Natural killer cell (primary cell): ENCODE measurements around the gene CCN5. TPM values are rescaled to one million over a fixed set of nuclear protein-coding genes. Genes with fewer than 3 reads are reported as not detected.

Experiments used
- ATAC-seq, 3 donors: fragments of 150-1000 bp in 2 of 3; fragments of 200-7000 bp in 1 of 3; cut with Tn5 transposase; 1 replicate in 1 of 3; 2 replicates in 2 of 3; pipeline ENCODE4 v1.10.0; 2021; ENCODE audit warnings: mild to moderate bottlenecking in 2 of 3, moderate library complexity in 2 of 3
- DNase-seq, 2 donors: peaks; one replicate each; pipeline versions ENCODE4 v3.0.0 to v3.0.0-alpha.2; 2013 to 2021; ENCODE audit warnings: mixed read lengths in 1 of 2
- H3K27ac ChIP-seq: one replicate; pipeline ENCODE4 v1.5.1; 2013; ENCODE audit warnings: mild to moderate bottlenecking, low read length
- H3K27me3 ChIP-seq: one replicate; pipeline ENCODE4 v1.6.1; 2013; ENCODE audit warnings: low read length; ENCODE audit not compliant: control insufficient read depth, insufficient read depth
- H3K36me3 ChIP-seq: one replicate; pipeline ENCODE4 v1.6.1; 2013; ENCODE audit warnings: low read length; ENCODE audit not compliant: control insufficient read depth, insufficient read depth
- H3K4me1 ChIP-seq: one replicate; pipeline ENCODE4 v1.6.1; 2013; ENCODE audit warnings: low read length; ENCODE audit not compliant: control insufficient read depth, insufficient read depth
- H3K4me3 ChIP-seq: one replicate; pipeline ENCODE4 v1.5.1; 2013; ENCODE audit warnings: low read length
- H3K9me3 ChIP-seq: one replicate; pipeline ENCODE4 v1.6.1; 2013; ENCODE audit warnings: low read length; ENCODE audit not compliant: control insufficient read depth, insufficient read depth
- H3K27ac Mint-ChIP-seq, 2 donors: one replicate each; pipeline ENCODE4 v1.8.0; 2022; ENCODE audit warnings: mild to moderate bottlenecking in 2 of 2, mixed read lengths in 2 of 2, moderate library complexity in 1 of 2
- H3K27me3 Mint-ChIP-seq, 2 donors: one replicate each; pipeline ENCODE4 v1.8.0; 2022; ENCODE audit warnings: low read depth in 2 of 2, mixed read lengths in 2 of 2
- H3K36me3 Mint-ChIP-seq: one replicate; pipeline ENCODE4 v1.8.0; 2022; ENCODE audit warnings: mixed read lengths
- H3K4me1 Mint-ChIP-seq, 2 donors: one replicate each; pipeline ENCODE4 v1.8.0; 2022; ENCODE audit warnings: mixed read lengths in 2 of 2
- H3K4me3 Mint-ChIP-seq: one replicate; pipeline ENCODE4 v1.8.0; 2022; ENCODE audit warnings: mild to moderate bottlenecking, moderate library complexity, mixed read lengths
- H3K9me3 Mint-ChIP-seq, 2 donors: one replicate each; pipeline ENCODE4 v1.8.0; 2022; ENCODE audit warnings: mixed read lengths in 2 of 2
- CTCF ChIP-seq: fragments of 200-600 bp; IDR thresholded peaks from one replicate; pipeline ENCODE4 v1.8.0; 2022; ENCODE audit warnings: antibody characterized with exemption
- WGBS: methylation state at CpG from one replicate; pipeline ENCODE4 v1.1.7; 2013; ENCODE audit warnings: missing lambda C conversion rate; ENCODE audit not compliant: insufficient coverage; 5-methylcytosine and 5-hydroxymethylcytosine counted together
- intact Hi-C: fragments of 100-400 bp; cut with micrococcal nuclease; formaldehyde crosslinking; loops from one replicate; pipeline ENCODE4 v1.14.2; 2022
- total RNA-seq, 4 donors: library from RNA; stranded (reverse); fragments of 120-200 nt in 1 of 4; gene quantifications; one replicate each; pipeline versions ENCODE4 v1.2.3 to v1.2.4, GENCODE V29; 2013 to 2022

CCN5 gene
- total RNA-seq, 3 donors from 2014 or later (not counting 1 experiment from before 2014, with no cell fraction given) = not detected

- Mint-ChIP-seq H3K36me3 (no peaks in the 10 kb centered on the region), H3K9me3 (no peaks in the 10 kb centered on the region), H3K27me3 (peaks cover 10 to 13% of the 10 kb centered on the region in 2 donors), H3K4me3 (no peak overlapping the region), H3K4me1 (no peaks in the 10 kb centered on the region), H3K27ac (no peak overlapping the region)
- Histone ChIP-seq H3K4me1 (peaks cover 13% of the 10 kb centered on the region), H3K9me3 (no peaks in the 10 kb centered on the region), H3K36me3 (no peaks in the 10 kb centered on the region), H3K4me3 (no peak overlapping the region), H3K27ac (no peak overlapping the region), H3K27me3 (no peaks in the 10 kb centered on the region)
- no peak for ATAC-seq
- DNase-seq = no peak
- 65% methylated on average over 4 of the region's 4 CpGs for WGBS
- intact Hi-C loops = no loop called here
- TF ChIP-seq CTCF = no peak
Measured at GRCh38 chr20:44704551-44704971, 10.6 kb upstream of the CCN5 start.

- H3K9me3 ChIP-seq = no peaks in the 10 kb centered on the region
- Mint-ChIP-seq H3K9me3 (no peaks in the 10 kb centered on the region), H3K27me3 (peaks cover 10 to 13% of the 10 kb centered on the region in 2 donors), H3K36me3 (no peaks in the 10 kb centered on the region), H3K27ac (no peak overlapping the region), H3K4me3 (no peak overlapping the region), H3K4me1 (no peaks in the 10 kb centered on the region)
- no peak for ATAC-seq
- H3K27ac ChIP-seq = no peak overlapping the region
- no peak for DNase-seq
- H3K27me3 ChIP-seq = no peaks in the 10 kb centered on the region
- intact Hi-C loops = no loop called here
- 83% methylated on average over 4 of the region's 4 CpGs for WGBS
- TF ChIP-seq CTCF = no peak
- H3K4me3 ChIP-seq = no peak overlapping the region
- H3K36me3 ChIP-seq = no peaks in the 10 kb centered on the region
- H3K4me1 ChIP-seq = peaks cover 13% of the 10 kb centered on the region
Measured at GRCh38 chr20:44705364-44706094, 9.6 kb upstream of the CCN5 start.

- Mint-ChIP-seq H3K27me3 (peaks cover 11 to 14% of the 10 kb centered on the region in 2 donors), H3K36me3 (no peaks in the 10 kb centered on the region), H3K27ac (no peak overlapping the region), H3K4me1 (no peaks in the 10 kb centered on the region), H3K9me3 (no peaks in the 10 kb centered on the region), H3K4me3 (no peak overlapping the region)
- DNase-seq = no peak
- peak in 1 of 3 donors; percentile 8 for ATAC-seq
- Histone ChIP-seq H3K27ac (no peak overlapping the region), H3K27me3 (no peaks in the 10 kb centered on the region), H3K4me1 (peaks cover 13% of the 10 kb centered on the region), H3K9me3 (no peaks in the 10 kb centered on the region), H3K36me3 (no peaks in the 10 kb centered on the region), H3K4me3 (no peak overlapping the region)
- 83% methylated on average over 9 of the region's 10 CpGs for WGBS
- intact Hi-C loops = no loop called here
- TF ChIP-seq CTCF = no peak
Measured at GRCh38 chr20:44706301-44707017, 8.7 kb upstream of the CCN5 start.
